Kidney epithelial cell (primary cell): ENCODE results near the gene ARHGAP22. TPM values are rescaled to one million over a fixed set of nuclear protein-coding genes. Genes with fewer than 3 reads are reported as not detected.

Source experiments
- DNase-seq: peaks from one replicate; pipeline ENCODE4 v3.0.0-alpha.2; 2010; ENCODE audit warnings: low read depth
- H3K27me3 ChIP-seq: 2 replicates; pipeline ENCODE4 v1.6.0; 2011; ENCODE audit warnings: low read length; ENCODE audit not compliant: control insufficient read depth, insufficient read depth
- H3K36me3 ChIP-seq: 2 replicates; pipeline ENCODE4 v1.5.1; 2011; ENCODE audit warnings: low read length; ENCODE audit not compliant: control insufficient read depth, insufficient read depth
- H3K4me3 ChIP-seq: 2 replicates; pipeline ENCODE4 v1.5.1; 2011; ENCODE audit warnings: low read depth, mild to moderate bottlenecking, control low read depth, low read length
- total RNA-seq: library from RNA; depleted of rRNA; stranded (reverse); fragments of >200 nt; gene quantifications from 2 replicates; pipeline ENCODE4 v1.2.3, GENCODE V29; 2015
- TF ChIP-seq, protein P1 (sequence below): IDR thresholded peaks from 2 replicates; pipeline ENCODE4 v1.5.1; 2011; ENCODE audit warnings: mild to moderate bottlenecking, moderate library complexity, low read length, control low read depth, inconsistent platforms; ENCODE audit not compliant: insufficient read depth, poor library complexity, severe bottlenecking

ARHGAP22 gene
- total RNA-seq, 1 donor from 2014 or later, result 7.0 TPM

DNA sequence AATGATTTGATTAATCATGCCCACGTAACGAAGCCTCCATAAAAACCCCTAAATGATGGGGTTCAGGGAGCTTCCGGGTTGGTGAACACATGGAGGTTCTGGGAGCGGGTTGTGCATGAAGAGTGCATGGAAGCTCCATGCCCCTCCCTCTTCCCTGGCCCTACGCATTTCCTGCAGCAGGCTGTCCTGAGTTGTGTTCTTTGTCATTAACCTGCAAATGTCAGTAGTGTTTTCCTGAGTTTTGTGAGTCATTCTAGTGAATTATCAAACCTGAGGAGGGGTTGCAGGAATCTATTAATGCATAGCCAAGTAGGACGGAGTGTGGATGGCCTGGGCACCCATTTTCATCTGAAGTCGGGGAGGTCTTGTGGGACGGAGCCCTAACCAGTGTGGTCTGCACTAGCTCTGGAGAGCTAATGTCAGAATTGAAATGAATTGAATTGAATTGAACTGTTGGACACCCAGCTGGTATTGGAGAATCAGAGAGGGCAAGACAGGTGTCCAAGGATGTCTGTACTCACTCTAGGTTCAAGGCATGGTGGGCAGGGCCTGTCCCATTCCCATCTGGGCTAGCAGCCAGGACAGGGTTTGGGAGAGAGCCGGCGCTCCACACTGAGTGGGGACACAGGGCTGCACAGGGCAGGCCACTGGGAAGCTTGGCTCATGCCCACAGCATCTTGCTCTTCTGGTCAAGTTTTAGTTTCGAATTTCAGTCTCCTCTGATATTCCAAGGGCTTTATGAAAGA is 22.3 kb upstream of the ARHGAP22 start:
- no peak for DNase-seq
- Histone ChIP-seq H3K36me3 (no peaks in the 10 kb centered on the region), H3K27me3 (no peaks in the 10 kb centered on the region), H3K4me3 (no peak overlapping the region)
- TF ChIP-seq, protein P1, sequence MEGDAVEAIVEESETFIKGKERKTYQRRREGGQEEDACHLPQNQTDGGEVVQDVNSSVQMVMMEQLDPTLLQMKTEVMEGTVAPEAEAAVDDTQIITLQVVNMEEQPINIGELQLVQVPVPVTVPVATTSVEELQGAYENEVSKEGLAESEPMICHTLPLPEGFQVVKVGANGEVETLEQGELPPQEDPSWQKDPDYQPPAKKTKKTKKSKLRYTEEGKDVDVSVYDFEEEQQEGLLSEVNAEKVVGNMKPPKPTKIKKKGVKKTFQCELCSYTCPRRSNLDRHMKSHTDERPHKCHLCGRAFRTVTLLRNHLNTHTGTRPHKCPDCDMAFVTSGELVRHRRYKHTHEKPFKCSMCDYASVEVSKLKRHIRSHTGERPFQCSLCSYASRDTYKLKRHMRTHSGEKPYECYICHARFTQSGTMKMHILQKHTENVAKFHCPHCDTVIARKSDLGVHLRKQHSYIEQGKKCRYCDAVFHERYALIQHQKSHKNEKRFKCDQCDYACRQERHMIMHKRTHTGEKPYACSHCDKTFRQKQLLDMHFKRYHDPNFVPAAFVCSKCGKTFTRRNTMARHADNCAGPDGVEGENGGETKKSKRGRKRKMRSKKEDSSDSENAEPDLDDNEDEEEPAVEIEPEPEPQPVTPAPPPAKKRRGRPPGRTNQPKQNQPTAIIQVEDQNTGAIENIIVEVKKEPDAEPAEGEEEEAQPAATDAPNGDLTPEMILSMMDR, result no peak

DNA sequence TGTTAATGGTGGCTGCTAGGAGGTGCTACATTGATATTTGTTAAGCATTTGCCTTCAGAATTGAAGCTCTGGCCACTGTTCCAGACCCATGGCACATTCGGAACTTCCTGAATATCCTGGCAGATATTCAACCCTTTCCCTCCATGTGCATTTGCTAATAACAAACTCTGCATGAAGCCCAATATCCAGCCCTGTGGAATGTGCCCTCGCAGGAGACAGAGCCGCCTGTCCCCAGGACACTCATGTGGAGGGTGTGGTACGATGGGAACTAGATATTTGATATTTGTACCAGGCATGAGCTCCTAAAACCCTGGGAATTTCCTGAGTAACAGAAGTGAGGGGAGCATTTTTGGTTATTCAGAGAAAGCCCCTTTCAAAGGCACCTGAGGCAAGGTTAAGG is 21.6 kb upstream of the ARHGAP22 start:
- TF ChIP-seq, protein P1, result no peak
- DNase-seq, result no peak
- H3K27me3 ChIP-seq, result no peaks in the 10 kb centered on the region
- H3K4me3 ChIP-seq, result no peak overlapping the region
- no peaks in the 10 kb centered on the region for H3K36me3 ChIP-seq

DNA sequence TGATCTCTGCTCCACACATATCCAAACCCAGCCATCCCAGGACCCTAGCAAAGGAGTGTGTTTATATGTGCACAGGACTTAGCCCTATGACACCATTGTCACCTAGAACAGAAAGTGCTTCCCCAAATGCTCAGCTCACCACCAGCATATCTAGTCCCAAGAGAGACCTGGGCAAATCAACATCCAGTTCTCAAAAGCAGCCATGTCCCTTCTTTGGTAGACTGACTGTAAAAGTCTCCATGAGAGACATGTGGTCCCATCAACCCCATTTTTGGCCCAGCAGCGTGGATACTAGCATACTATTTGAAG is 20.9 kb upstream of the ARHGAP22 start:
- no peak overlapping the region for H3K4me3 ChIP-seq
- H3K36me3 ChIP-seq, result no peaks in the 10 kb centered on the region
- TF ChIP-seq, protein P1, result no peak
- H3K27me3 ChIP-seq, result no peaks in the 10 kb centered on the region
- no peak for DNase-seq

DNA sequence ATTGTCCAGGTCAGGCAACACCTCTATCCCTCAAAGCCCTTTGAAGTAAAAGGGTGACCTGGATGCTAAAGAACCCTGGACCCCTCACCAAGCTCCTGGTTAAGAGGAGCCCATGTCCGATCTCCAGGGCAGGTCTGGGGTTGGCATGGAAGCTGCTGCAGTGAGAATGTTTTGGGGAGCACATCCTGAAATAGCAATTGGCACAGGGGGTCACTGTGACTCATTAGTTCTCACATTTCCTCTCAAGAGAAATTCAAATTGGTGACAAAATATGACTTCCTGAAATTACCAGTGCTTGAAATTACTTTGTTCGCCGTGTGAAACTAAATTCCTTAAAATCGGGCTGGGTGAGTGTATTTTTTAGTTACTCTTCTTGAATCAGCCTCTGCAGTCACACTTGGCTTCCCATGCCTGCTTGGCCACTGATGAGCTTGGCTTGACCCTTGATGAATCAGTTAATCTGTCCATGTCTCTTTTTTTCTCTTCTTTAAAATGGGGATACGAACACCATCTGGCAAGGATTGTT is 18.8 kb upstream of the ARHGAP22 start:
- Histone ChIP-seq H3K27me3 (no peaks in the 10 kb centered on the region), H3K36me3 (no peaks in the 10 kb centered on the region), H3K4me3 (no peak overlapping the region)
- TF ChIP-seq, protein P1, result no peak
- peak; percentile 80 for DNase-seq

DNA sequence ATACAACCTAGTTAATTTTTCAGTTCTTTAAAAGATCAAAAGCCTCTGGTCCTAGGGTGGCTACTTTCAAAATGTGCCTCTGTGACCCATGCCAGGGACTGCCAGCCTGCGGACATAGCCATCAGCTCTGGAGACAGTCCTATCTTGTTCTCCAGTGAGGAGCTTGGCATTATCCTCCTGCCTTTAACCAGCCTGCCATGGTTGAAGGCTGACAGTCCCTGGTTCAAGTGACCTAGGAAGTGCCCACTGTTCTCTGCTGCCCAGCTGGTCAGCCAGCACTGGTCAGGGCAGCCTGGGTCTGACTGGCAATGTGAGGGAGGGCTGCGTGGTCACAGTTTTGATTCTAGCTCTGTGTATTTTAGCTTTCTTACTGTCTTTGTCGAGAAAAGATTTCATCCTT is 18.1 kb upstream of the ARHGAP22 start:
- TF ChIP-seq, protein P1, result no peak
- no peak overlapping the region for H3K4me3 ChIP-seq
- H3K27me3 ChIP-seq, result no peaks in the 10 kb centered on the region
- no peaks in the 10 kb centered on the region for H3K36me3 ChIP-seq
- DNase-seq, result no peak

DNA sequence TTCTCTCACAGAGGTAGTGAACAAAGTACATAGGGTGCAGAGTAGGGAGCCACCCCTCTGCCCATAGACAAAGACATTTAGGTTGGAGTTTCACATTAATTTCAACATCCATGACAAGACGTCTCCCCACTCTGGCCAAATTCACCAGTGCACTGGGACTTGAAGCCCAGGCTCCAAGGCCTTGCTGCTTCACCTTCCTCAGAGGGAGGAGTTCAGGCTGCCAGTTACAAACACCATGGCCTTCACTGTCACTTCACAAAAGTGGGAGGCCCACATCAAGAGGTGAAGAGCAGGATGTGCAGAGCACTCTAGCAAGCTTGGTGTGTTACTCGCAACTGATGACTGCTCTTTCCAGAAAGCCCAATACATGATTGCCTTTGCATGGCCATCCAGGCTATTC is 15.8 kb upstream of the ARHGAP22 start:
- no peak overlapping the region for H3K4me3 ChIP-seq
- TF ChIP-seq, protein P1, result no peak
- H3K27me3 ChIP-seq, result no peaks in the 10 kb centered on the region
- DNase-seq, result no peak
- no peaks in the 10 kb centered on the region for H3K36me3 ChIP-seq
